Activated CD8-positive, alpha-beta memory T cell treated with anti-CD3 and anti-CD28 coated beads, Interleukin-2, amount 50 U/mL, for 1 hour (primary cell): ENCODE results near the gene SLC38A2.
"Not testable (repeated sequence)": the region's sequence is repeated elsewhere in the genome, so short reads cannot be mapped to it uniquely, and the experiment has no call there.

Source experiments
- DNase-seq: peaks from one replicate; pipeline ENCODE4 v3.0.0-alpha.2; 2020; ENCODE audit errors: extremely low read depth

Gene SLC38A2

DNA sequence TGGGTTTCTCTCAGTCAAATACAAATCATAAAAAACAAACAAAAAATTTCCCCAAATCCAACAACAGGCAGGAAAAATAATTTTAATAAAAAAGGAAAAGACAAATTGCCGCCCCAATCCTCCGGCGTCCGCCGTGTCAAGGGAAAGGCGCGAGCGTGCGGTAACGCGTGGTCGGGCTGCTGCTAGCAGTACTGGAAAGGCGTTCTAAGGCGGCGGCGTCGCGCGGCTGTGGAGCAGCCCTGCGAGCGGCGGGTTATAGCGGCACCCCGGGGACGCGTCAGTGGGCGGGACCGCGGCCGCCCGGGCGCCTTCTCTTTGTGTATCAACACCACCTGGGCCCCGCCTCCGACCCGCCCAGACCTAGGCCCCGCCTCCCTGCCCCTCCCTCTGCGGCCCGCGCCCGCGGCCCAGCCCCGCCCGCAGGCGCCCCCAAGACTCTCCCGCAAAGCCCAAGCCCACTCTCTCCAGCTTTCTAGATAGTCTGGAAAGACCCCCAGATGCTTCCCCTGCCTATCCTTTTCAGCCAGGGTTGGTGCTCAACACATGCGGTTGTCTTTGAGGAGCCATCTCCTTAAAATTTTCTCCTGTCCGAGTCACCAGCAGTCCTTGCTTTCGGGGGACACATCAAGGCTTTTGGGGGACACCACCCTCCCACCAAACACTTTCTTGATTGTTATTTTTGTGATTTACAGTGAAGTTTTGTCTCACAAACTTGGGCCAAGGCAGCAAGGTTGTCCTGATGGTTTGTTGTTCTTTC, at the start of gene SLC38A2:
SLC38A2 (minus strand) TSS at position 230 of the 757 bp plus-strand sequence. CDS start 1,480 bp downstream, outside the sequence.
- DNase-seq, result peak; percentile 87

GRCh38 chr12:46419675-46420074, 47.1 kb upstream of the SLC38A2 start:
- no peak for DNase-seq

GRCh38 chr12:46415552-46415951, 43.0 kb upstream of the SLC38A2 start:
- DNase-seq, result no peak

DNA sequence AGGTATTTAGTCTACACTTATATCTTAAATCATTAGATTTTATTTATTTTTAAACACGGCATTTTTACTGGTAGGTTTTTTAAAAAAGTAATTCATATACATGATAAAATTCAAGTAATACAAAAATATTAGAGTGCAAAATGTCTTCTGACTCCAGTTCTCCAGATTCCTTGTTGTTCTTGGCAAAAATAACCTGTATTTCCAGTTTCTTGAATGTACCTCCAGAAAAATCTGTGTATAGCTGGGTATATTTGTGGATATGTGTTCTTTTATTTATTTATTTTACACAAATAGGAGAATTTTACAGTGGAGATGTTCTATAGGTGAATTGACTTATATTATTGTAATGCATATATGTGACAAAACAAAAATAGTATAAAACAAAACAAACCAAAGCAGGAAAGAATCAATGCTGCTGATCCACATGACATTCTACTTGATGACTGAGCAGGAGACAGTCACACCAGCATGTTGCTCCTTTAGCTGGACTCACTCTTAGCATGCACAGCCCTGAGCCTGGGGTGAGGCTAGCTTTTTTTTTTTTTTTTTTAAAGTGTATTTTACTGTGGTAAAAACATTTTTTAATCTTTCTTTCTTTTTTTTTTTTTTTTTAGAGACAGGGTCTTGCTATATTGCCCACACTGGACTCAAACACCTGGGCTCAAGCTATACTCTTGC, 42.2 kb upstream of the SLC38A2 start:
- no peak for DNase-seq

GRCh38 chr12:46413368-46413767, 40.8 kb upstream of the SLC38A2 start:
- no peak for DNase-seq

DNA sequence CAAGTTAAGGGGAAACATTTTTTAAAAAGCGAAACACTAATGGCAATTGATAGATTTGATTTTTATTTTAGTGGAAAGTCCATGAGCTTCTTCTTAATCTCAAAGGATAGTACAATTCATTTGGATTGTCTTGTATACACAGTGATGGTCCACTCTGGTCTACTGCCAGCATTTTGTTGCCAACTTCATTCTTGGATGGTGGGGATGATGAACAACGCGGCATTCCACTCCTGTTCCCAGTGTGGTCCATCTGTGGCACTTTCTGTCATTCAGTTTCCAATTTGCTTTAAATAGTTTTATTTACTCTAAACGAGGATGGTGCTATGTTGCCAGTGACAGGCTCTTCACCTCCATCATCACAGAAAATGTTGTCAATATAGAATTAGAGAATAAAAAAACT, 40.3 kb upstream of the SLC38A2 start:
- DNase-seq, result no peak

DNA sequence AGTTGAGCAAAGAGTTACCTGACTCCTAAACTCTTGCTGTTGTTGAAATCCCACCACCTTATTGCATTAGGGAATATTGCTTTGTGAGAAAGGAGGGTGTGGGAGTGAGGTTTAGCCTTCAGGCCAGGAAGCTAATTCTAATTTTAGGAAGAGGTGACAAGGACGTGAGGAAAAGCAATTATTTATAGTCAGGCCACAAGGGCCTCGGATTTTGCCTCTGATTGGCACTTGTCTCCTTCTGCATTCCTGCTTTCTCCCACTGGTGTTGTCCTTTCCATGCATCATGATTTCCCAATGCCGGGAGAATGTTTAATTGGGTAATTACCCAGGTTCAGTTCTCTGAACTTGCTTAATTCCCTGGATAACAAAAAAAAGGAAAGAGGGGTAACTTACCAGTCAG, 37.9 kb upstream of the SLC38A2 start:
- DNase-seq, result no peak

GRCh38 chr12:46409974-46410373, 37.4 kb upstream of the SLC38A2 start:
- DNase-seq, result no peak

GRCh38 chr12:46409342-46409741, 36.8 kb upstream of the SLC38A2 start:
- DNase-seq, result no peak

- DNase-seq, result no peak
Measured at GRCh38 chr12:46408441-46408840, 35.9 kb upstream of the SLC38A2 start.

GRCh38 chr12:46407361-46407760, 34.8 kb upstream of the SLC38A2 start:
- DNase-seq, result no peak

DNA sequence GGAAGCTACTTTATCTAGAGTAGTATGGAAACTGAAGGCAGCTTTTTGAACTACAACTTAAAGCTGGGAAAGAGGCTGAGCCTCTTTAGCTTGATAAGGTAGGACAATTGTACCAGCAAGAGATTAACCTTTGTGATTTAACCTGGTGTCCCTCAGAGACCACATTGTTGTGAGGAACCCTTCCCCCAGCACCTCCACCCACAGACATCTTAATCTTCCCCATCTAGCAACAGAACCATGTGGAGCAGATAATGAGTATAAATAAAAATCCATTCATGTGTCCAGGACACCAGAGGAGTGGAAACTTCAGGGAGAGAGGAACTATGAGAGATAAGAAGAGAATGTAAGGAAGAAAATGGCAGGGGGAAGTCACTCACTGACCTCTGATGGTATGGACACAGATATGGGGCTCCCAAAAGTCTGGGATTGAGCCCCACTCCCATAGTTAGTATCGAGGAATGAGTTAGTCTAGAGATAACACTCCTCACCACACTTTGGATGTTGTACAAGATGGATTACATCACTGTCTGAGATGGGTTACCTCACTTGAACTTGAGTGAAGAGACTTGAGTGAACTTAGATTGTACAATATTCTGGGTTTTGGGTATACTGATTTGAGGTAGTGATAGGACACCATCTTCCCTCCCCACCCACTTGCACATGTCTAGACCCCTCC, 33.9 kb upstream of the SLC38A2 start:
- DNase-seq, result no peak

- DNase-seq, result no peak
Measured at GRCh38 chr12:46404733-46405132, 32.2 kb upstream of the SLC38A2 start.

DNA sequence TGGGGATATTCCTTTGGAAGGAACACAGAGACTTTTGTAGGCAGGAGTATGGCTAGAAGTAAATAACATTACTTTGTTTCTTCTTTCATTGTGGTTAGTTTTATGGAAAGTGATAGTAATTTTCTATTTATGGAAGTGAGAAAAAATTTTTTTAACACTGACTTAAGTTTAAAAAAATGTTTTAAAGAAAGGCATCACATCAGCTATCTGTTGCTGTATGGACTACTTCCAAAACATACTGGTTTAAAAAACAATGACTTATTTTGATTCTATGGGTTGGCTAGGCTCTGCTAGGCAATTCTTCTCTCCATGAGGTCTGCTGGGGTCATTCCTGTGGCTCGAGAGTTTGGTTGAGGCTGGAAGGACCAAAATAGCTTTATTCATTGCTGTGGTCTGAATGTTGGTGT, 31.7 kb upstream of the SLC38A2 start:
- DNase-seq, result no peak

- DNase-seq, result no peak
Measured at GRCh38 chr12:46403719-46404070, 31.1 kb upstream of the SLC38A2 start.

- DNase-seq, result no peak
Measured at GRCh38 chr12:46402941-46403718, 30.6 kb upstream of the SLC38A2 start.

DNA sequence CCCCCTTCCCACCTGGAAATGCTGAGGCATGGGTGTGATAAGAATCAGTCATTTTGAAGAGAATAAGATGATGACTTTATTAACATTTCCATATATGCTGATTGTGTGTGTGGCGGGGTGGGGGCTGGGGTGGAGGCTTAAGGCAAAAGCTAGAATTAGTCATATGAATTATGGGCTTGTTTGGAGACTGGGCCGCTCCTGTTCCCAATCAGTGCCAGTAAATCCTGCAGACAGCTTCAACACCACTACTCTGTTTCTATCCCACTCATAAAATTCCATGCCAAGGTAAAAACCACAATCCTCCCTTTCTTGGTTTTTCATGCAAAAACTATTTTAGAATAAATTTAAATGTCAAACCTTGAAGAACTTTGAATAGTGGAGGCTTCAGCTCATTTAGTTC, 29.9 kb upstream of the SLC38A2 start:
- no peak for DNase-seq

GRCh38 chr12:46401662-46402061, 29.1 kb upstream of the SLC38A2 start:
- no peak for DNase-seq

GRCh38 chr12:46400406-46400805, 27.8 kb upstream of the SLC38A2 start:
- no peak for DNase-seq

DNA sequence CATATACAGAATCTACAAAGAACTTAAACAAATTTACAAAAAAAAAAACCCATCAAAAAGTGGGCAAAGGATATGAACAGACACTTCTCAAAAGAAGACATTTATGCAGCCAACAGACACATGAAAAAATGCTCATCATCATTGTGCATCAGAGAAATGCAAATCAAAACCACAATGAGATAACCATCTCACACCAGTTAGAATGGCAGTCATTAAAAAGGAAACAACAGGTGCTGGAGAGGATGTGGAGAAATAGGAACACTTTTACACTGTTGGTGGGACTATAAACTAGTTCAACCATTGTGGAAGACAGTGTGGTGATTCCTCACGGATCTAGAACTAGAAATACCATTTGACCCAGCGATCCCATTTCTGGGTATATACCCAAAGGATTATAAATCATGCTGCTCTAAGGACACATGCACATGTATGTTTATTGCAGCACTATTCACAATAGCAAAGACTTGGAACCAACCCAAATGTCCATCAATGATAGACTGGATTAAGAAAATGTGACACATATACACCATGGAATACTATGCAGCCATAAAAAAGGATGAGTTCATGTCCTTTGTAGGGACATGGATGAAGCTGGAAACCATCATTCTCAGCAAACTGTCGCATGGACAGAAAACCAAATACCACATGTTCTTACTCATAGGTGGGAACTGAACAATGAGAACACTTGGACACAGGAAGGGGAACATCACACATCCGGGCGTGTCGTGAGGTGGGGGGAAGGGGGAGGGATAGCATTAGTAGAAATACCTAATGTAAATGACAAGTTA, 27.1 kb upstream of the SLC38A2 start:
- not testable (repeated sequence) for DNase-seq

DNA sequence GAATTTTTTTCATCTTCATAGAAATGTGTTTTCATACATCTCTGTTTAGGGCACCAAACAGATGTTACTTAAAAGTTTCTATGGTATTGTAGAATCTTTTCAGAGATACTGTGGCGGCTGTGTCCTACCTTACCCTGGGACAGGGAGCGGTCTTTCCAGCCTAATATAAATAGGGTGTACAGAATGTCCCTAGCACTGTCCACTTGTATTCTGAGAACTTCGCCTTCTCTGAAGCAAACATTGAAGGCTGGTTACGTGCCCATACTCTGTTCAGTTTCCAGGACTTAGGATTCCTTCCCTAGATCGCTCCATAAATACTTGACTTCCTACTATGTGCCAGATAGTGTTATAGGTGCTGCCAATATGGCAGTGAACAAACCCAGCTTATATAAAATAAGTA, 24.3 kb upstream of the SLC38A2 start:
- DNase-seq, result no peak
